GM19240 (cell line): Measurements from ENCODE around the gene ICAM3.

Experiments used
- DNase-seq: peaks from one replicate; pipeline ENCODE4 v3.0.0; 2011; ENCODE audit warnings: low spot score; ENCODE audit not compliant: insufficient read length

ICAM3 gene

DNA sequence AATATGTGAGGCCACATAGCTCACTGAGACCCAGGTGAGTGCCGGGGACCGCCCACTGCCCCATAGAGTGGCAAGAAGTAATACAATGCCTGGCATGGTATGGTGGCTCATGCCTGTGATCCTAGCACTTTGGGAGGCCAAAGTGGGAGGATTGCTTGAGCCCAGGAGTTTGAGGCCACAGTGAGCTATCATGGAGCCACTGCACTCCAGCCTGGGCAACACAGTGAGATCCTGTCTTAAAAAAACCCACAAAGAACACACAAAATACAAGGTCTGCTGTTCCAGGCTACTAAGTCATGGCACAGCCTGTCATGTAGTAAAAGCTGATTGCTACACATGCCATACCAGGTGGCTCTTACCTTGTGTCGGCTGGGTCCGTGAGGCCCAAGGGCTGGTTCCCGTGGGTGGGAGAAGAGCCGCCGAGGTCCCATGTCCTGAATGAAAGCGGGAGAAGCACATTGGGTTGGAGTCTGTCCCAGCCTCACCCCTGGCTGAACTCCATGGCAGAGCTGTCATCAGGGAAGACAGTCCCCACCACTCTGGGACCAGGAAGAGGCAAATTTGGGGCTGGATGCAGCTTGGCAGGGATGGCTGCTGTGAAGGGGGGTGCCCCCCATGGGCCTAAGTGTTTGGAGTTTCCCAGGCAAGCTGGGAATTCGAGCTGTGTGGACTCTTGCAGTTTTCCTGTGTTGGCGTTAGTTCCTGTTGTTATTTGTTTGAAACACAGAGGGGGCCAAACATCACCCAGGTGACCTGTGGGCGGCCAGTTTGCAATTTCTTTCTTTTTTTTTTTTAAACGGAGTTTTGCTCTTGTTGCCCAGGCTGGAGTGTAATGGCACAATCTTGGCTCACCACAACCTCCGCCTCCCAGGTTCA lies 20.4 kb downstream of the ICAM3 start:
- DNase-seq = no peak

DNA sequence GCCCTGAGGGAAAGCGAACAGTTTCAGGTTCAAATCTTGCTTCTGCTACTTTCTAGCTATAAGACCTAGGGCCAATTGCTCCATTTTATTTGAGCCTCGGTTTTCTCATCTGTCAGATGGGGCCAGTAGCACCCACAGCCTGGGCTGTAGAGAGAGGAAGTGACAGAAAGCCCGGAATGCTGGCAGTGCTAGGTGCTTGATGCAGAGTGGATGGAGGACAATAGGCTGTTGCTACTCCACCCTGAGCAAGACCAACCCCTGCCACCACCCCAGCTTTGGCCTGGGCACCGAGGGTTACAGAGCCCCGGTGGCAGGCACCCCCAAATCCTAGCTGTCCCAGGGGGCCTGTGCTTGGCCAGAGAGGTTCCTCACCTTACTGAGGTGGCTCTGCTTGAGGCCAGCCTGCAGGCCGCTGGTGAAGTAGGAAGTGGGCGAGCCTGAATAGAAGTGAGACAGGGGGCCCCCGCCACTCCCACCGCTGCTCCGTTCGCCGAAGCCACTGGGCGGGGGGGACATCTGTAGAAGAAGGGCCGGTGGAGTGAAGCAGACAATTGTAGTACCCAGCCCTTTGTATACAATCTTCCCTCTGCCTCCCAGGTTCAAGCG lies 21.5 kb downstream of the ICAM3 start:
- no peak for DNase-seq

DNA sequence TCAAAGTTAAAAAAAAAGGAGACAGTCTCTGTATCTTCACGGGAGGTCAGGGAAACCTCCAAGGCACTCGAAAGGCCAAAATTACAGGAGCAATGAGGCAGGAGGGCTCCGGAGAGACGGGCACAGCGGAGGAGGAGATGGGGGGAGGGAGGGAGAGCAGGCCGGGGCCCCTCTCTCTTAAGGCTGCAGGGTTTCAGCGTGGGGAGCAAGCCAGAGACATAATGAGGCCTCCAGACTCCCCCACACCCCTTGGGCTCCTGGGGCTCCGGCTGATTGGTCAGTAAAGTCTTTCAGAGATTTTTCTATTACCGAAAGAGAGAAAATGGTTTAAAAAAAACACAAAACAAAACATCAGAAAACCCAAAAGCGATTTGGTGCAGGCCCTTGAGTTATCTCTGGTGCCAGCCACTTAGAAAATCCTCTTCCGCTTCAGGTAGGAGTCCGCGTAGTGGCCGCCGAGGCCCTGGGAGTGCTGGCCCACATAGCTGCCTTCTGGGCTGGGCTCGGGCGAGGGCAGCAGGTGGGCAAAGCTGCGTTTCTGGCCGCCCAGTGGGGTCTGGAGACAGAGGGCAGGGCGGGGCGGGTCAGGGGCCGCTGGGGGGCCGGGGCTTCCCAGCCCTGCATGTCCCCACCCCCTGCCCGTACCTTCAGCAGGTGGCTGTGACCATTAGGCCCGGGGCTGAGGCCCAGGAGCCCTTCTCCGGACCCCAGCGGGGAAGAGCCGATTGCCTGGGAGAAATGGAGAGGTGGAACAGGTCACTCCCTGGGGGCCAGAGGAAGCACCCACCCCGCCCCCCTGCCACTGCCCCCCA lies 22.2 kb downstream of the ICAM3 start:
- no peak for DNase-seq

DNA sequence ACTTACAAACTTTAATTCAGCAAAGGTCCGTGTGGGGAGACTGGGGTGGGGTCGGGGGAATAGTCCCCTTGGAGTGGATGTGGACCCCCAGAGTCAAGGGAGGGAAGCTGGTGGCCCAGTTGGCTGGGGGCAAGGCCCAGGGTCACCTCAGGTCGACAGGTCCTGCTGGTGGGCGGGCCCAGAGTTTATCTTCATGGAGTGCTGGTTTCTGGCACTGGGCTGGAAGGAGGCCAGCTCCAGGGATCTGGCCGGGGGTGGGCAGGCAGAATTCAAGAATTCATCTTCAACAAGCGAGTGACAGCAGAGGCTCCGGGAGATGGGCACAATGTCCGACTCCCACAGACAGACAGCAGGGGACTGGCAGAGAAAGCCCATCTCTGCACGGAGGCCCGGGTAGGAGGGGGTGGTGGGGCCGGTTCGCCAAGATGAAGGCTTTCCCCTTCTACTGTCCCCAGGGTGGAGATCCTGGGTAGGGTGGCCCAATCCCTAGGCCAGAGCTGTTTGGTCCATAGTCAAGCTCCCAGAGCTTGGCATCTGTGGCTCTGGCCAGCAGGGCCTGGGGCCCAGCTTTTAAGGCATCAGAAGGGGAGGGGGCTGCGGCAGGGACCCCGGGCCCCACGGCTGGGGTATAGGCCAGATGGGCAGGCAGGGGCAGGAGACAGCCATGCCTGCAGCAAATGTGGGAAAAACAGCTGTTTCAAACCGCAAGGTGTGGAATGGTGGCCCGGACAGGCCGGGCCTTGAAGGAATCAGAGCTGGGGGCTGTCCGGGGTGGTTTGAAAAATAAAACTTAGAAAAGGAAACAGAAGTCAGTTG lies 23.0 kb downstream of the ICAM3 start:
- no peak for DNase-seq

DNA sequence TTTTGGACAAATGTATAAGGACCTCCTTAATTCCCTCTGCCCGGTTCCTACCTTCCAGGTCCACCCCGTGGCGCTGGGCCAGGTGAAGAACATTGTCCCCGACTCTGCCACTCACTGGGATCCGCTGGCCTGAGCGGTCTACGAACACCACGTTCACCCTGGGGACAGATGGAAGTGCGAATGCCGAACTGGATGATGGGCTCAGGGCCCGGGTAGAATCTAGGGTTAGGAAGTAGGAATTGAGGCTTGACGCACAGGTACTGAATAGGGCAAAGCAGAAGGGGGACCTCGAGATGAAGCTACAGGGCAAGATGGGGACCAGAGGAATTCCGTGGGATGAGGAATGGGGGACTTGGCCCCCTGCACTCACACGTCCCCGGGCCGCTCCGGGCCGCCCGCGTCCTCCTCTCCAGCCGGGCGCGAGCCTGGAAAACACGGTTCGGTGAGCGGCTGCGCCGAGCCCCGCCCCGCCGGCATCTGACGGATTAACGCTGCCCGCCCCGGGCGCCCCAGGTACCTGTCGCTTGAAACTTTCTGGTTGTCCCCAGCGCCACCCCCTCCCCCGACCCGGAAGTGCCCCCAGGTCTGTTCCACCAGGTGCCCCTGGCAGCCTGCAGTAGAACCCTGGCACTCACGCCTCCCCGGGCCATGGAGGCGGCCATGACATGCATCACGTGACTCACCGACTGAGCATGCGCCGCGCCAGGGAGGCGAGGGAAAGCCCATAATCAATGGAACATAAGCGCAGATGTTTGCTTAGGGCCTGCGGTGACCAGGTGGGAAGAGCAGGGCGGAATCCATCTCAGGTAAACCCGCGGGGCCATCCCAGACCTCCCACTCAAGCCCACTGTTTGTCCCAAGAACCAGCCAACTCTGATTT lies 23.8 kb downstream of the ICAM3 start, which contains the start of gene FDX2:
Gene FDX2, minus strand, starts transcription at position 681 of the 880 bp plus-strand sequence. Its CDS starts 19 bp downstream, at position 662.
- peak; percentile 95 for DNase-seq

DNA sequence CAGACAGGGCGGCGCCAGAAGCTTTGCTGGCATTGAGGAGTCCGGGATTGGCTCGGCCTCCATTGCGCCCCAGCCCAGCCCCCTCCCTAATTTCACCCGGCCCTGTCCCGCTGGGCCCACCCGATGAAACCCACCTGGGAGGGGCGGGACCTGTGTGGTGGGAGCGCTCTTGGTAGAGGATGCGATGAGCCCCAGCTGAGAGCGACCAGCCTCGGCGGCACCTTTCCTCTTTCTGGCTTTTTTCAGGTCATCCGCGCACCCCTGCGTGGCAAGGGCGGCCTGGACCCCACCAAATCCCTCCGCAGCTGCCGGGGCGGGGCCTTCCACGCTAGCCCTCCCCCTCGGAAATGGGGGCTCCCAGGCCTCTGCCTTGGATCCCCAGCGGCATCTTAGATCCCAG lies 30.0 kb downstream of the ICAM3 start, which contains the start of gene ZGLP1:
Gene ZGLP1, minus strand, starts transcription at position 393 of the 400 bp plus-strand sequence.
- no peak for DNase-seq

DNA sequence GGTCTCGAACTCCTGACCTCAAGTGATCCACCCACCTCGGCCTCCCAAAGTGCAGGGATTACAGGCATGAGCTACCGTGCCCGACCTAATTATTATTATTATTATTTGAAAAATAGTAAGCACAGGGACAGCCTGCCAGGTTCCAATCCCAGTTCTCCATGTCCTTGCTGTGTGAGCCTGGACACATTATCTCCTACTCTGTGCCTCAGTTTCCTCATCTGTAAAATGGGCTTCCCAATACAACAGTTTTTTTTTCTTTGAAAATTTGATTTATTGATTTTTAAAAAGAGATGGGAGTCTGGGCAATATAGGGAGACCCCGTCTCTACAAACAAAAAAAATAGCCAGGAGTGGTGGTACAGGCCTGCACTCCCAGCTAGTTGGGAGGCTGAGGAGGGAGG lies 33.1 kb downstream of the ICAM3 start:
- no peak for DNase-seq

DNA sequence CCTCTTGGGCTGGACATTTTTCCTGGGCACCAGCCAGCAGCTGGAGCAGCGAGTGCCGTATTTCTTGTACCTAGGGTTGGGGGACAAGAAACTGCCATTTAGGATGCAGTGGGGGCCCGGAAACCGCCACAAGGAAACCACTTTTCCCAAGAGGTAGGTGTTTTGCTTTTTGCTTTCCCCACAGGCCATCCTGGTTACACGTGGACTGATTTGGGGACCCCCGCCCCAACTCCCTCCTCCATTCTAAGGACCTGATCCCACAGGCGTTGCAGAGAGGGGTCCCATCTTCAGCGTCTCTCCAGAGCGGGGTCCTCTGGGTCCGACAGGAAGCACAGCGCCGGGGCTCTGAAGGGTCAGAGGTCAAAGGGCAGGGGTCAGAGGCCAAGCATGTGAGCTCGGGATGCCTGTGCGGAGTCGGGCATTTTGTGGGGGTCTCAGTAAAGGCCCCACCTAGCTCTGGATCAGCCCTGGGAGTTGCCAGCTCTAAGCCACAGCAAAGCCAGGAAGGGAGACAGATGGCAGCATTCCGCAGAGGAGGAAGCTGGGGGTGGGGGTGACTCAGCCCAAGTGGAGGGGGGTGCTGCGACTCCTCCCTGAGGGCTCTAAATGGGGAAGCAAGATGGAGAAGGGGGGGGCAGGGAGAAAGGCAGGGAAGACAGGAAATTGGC lies 34.2 kb downstream of the ICAM3 start:
- no peak for DNase-seq

DNA sequence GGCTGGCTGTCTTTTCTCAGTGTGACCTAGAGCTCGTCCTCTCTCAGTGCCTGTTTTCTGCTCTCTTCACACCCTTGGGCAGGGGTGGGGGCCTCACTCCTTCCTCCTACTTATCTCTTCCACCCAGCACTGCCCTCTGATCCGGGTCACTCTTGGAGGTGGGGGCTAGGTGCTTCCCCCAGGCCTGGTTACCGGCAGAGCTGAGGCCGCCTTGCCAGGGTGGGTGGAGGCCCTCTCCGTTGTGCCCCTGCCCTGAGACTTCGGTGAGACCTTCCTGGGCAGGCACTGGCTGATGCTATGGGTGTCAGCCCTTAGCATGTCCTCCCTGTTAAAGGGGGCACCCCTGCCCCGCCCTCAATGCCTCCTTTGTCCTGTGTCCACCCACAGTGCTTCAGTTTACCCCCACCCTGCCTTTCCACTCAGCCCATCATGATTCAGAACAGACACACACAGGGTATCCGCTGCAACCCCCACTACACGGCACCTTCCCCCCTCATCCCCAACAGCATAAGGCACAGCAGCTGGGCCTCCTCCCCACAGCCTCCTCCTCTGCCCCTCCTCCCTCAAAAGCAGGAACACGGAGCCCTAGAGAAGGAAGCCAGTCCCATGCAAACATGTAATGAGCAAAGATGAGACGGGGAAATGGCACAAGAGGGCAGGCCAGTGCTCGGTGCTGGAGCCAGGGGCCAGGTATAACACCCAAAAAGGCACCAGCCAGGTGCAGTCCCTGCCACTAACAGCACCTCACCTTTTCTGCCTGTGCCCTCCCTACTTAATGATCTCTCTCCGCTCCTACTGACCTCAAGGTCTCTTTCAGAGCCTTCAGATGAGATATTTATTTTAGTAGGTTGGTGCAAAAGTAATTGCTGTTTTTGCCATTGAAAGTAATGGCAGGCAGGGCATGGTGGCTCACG lies 39.6 kb downstream of the ICAM3 start:
- no peak for DNase-seq

DNA sequence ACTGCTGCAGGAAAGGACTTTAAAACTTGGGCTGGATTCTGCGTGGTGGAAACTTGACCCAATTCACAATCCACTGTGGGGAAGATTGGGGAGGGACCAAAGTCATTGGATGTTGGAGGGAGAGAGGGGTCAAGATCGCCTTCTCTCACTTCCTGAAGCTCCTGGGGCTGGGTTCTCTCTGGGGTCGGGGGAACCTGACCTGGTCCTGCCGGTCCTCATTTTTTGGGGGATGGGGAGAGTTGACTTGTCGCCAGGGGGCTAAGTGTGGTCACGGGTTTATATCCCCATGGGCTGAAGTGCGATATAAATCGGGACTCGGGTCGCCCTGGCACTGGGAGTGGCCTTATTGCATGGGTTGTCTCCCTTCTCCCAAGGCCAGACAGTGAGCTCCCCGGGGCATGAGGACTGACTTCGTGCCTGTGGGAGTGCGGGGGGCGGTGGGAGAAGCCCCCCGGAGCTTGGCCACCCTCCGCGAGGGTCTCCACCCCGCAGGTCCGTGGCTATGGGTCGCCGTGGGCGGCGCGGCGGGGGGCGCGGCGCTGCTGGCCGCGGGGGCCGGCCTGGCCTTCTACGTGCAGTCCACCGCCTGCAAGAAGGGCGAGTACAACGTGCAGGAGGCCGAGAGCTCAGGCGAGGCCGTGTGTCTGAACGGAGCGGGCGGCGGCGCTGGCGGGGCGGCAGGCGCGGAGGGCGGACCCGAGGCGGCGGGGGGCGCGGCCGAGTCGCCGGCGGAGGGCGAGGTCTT lies 43.4 kb downstream of the ICAM3 start:
- DNase-seq = no peak

DNA sequence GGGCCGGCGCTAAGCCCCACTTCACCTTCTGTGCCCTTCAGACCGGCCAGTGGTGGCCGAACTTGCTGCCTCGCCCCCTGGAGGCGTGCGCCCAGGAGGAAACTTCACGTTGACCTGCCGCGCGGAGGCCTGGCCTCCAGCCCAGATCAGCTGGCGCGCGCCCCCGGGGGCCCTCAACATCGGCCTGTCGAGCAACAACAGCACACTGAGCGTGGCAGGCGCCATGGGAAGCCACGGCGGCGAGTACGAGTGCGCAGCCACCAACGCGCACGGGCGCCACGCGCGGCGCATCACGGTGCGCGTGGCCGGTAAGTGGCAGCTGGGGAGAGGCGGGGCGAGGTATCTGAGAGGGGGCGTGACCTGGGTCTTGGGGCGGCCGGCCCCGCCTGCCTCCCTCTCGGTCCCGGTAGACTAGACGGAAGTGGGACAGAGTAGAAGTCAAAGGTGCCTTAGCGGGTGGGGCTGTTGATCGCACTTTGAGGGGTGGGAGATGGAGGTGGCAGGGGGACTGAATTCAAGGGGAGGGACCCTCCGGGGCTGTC lies 44.0 kb downstream of the ICAM3 start:
- DNase-seq = peak; percentile 80

DNA sequence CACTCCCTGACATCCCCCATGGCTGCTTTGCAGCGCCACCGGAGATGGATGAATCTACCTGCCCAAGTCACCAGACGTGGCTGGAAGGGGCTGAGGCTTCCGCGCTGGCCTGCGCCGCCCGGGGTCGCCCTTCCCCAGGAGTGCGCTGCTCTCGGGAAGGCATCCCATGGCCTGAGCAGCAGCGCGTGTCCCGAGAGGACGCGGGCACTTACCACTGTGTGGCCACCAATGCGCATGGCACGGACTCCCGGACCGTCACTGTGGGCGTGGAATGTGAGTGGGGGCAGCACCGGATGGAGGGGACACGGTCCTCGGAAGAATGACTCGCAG lies 45.1 kb downstream of the ICAM3 start:
- DNase-seq = no peak

DNA sequence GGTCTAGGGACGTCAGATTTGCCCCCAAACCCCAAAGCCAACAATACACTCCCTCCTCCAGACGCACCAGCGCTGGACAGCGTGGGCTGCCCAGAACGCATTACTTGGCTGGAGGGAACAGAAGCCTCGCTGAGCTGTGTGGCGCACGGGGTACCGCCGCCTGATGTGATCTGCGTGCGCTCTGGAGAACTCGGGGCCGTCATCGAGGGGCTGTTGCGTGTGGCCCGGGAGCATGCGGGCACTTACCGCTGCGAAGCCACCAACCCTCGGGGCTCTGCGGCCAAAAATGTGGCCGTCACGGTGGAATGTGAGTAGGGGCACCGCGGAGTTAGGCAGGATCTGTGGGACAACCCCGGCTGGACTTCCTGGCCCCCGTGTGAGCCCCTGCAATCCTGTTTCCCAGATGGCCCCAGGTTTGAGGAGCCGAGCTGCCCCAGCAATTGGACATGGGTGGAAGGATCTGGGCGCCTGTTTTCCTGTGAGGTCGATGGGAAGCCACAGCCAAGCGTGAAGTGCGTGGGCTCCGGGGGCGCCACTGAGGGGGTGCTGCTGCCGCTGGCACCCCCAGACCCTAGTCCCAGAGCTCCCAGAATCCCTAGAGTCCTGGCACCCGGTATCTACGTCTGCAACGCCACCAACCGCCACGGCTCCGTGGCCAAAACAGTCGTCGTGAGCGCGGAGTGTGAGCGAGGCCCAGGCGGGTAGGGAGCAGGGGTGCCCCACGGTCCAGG lies 45.6 kb downstream of the ICAM3 start:
- no peak for DNase-seq

DNA sequence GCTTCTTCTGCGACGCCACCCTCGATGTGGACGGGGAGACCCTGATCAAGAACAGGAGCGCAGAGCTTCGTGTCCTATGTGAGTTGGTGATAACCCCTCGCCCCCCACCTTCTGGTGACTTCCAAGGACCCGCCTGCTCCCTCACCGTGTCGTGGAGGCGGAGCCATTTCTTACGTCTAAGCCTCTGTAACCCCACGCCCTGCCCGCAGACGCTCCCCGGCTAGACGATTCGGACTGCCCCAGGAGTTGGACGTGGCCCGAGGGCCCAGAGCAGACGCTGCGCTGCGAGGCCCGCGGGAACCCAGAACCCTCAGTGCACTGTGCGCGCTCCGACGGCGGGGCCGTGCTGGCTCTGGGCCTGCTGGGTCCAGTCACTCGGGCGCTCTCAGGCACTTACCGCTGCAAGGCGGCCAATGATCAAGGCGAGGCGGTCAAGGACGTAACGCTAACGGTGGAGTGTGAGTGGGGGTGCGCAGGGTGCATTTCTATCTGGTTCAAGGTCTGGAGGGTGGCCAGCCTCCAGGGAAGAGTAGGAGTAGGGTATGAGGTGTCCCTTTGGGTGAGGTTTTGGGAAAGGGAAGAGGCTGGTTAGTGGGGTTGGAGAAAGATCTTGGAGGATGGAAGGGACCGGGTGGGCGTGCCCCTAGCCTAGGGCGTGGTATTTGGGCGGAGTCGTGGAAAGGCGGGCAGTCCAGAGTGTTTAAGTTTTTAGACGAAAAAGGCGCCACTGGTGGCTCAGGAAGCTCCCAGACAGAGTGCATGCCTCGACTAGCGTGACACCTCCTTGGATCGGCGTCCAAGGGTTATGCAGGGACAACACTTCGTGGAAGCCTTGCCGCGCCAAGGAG lies 46.4 kb downstream of the ICAM3 start:
- DNase-seq = no peak

DNA sequence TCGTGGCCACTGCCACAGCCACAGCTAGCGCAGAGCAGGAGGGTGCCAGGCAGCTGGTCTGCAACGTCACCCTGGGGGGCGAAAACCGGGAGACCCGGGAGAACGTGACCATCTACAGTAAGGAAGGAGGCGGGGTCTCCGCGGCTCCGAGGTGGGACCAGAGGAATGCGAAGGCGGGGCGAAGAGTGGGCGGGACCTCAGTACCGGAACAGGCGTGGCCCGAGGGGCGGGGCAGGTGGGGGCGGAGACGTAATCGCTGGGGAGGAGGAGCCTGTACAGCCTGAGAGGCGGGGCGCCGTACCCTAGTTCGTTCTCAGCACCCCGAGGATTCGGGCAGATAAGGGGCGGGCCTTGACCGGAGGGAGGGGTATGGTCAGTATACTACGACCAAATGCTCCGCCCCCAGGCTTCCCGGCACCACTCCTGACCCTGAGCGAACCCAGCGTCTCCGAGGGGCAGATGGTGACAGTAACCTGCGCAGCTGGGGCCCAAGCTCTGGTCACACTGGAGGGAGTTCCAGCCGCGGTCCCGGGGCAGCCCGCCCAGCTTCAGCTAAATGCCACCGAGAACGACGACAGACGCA lies 47.1 kb downstream of the ICAM3 start:
- peak; percentile 62 for DNase-seq
